GM19240 (cell line): ENCODE results near the gene SDCCAG8.
"Not testable (repeated sequence)": the region's sequence is repeated elsewhere in the genome, so short reads cannot be mapped to it uniquely, and the experiment has no call there.

ENCODE experiments used
- DNase-seq: peaks from one replicate; pipeline ENCODE4 v3.0.0; 2011; ENCODE audit warnings: low spot score; ENCODE audit not compliant: insufficient read length

SDCCAG8 gene

GRCh38 chr1:243255791-243256512 is at the start of gene SDCCAG8:
SDCCAG8 (plus strand) TSS chr1:243256041; CDS start chr1:243256174, 133 bp downstream.
- DNase-seq: peak; percentile 66

- DNase-seq: not testable (repeated sequence)
These were observed 43.9 kb upstream of the SDCCAG8 start for GRCh38 chr1:243211984-243212383.

DNA sequence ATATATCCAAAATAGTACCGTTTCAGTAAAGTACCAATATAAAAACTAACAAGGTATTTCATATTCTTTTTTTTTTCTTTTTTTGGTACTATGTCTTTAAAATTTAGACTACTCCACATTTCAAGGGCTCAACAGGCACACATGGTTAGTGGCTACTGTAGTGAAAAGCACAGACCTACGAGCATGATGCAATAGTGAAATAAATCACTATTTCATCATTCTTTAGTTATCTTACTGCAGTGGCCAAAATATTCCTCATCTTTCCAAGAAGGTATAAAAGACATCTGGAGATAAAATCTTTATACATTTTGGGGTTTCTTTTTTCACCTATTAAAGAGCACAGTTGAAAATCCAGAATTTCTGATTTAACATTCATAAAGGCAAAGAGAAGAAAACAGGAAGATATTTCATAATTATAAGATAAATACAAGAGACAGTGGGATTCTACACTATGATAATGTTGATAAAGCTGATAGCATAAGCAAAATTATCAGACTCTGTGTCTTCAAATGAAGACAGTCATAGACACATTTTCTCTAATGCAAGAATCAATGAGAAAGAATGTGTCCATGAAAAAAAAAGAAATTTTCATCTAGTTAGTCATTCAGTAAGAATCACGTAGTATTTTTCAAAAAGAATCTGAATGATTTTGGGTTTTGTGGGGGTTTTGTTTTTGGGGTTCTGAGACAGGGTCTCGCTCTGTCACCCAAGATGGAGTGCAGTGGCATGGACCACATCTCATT is 42.6 kb upstream of the SDCCAG8 start:
- no peak for DNase-seq

DNA sequence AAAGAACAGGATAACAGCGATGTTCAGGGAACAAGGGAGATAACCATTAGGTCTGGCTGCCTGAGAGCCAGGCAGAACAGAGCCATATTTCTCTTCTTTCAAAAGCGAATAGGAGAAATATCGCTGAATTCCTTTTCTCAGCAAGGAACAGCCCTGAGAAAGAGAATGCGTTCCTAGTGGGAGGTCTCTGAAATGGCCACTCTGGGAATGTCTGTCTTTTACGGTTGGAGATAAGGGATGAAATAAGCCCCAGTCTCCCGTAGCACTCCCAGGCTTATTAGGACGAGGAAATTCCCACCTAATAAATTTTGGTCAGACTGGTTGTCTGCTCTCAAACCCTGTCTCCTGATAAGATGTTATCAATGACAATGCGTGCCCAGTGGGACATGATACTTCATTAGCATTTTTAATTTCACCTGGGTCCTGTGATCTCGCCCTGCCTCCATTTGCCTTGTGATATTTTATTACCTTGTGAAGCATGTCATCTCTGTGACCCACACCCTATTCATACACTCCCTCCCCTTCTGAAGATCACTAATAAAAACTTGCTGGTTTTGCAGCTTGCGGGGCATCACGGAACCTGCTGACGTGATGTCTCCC is 40.5 kb upstream of the SDCCAG8 start:
- DNase-seq: not testable (repeated sequence)

- DNase-seq: no peak
These were observed 39.1 kb upstream of the SDCCAG8 start for GRCh38 chr1:243216741-243217140.

DNA sequence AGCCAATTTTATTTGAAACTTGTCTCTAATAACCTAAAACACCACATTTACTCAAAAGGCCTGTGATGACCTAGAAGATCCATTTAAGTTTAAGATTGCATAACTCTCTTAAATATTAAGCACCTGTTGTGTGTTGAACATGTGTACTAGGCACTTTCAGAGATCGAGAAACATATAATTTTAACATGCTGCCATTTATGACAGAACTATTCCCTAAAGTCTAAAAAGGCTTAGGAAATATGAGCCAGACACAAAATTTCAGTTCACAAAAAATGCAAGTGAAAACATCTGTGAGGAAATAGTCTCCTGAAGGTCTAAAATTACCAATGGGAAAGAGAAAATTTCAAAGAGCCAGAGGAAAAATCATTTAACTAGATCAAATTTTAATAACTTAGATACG is 38.5 kb upstream of the SDCCAG8 start:
- DNase-seq: no peak

DNA sequence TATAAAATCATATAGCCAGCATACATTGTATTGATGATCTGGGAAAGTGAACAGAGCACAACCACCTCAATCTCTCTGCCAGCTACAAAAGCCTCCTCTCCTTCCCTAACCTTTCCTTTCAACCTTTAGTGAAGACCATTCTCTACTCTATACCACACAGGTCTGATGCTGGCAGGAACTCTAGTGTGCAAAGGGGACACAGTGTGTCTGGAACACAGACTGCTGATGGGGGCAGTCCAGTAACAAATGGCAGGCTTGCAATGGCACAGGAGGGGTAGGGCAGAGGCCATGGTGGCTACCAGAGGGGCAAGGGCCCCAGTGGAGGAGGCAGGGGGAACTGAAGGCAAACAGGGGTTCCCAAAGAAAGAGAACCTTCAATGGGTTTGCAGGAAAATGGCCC is 37.8 kb upstream of the SDCCAG8 start:
- DNase-seq: no peak

- DNase-seq: no peak
These were observed 28.2 kb upstream of the SDCCAG8 start for GRCh38 chr1:243227622-243228021.

GRCh38 chr1:243229526-243229925 is 26.3 kb upstream of the SDCCAG8 start:
- no peak for DNase-seq

DNA sequence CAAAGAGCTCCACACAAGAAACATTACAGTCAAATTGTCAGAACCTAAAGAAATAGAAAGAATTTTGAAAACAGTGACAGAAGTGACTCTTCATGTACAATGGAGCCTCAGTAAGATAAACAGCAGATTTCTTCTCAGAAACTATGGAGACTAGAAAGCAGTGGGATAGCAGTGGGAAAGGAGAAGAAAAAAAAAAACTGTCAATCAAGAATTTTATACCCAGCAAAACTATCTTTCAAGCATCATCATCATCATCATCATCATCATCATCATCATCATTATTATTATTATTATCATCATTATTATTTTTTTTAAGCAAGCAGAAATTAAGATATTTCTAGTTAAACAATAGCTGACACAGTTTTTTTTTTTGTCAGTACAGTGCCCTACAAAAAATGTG is 24.9 kb upstream of the SDCCAG8 start:
- no peak for DNase-seq

DNA sequence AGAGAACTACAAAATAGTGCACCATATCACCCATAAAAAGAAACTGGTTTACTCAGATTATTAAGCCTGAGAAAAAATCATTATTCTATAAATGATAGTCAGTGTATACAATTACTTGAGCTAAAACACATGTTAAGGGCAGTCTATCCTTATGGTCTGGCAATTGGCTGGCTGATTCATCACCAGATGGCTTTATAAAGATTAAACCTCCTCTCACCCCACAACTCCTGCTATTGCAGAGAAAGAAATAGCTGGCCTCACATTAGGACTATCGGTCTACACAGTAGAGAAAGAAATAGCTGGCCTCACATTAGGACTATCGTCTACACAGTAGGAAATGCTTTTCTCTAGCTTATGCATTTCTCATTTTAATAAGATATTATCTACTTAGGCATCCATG is 21.9 kb upstream of the SDCCAG8 start:
- DNase-seq: no peak

DNA sequence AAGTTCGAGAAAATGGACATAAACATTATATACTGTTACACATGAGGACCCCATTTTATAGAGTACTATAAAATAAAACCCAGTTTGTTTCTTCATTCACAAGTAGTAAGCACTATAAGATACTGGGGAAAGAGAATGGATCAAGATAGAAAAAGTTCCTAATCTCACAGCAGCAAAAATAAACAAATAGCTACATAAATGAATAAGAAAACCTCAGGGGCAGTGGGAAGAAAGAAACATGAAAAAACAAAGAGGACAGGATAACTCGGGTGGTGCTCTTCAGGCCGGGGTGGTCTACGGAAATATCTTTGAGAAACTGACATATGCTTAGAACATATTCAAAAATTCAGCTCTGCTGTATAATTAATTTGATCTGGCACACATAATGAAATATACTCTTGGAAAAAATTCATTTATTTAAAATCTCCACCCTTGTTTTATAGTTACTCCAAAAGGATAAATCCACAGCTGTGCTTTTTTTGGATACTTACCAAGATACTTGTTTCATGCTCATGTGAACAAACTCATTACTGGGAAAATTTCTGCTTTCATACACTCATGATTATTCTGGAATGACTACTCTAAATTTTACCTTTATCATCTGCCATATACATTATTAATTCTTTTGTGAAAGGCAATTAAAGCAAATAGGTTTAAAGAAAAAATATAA is 20.7 kb upstream of the SDCCAG8 start:
- DNase-seq: no peak

DNA sequence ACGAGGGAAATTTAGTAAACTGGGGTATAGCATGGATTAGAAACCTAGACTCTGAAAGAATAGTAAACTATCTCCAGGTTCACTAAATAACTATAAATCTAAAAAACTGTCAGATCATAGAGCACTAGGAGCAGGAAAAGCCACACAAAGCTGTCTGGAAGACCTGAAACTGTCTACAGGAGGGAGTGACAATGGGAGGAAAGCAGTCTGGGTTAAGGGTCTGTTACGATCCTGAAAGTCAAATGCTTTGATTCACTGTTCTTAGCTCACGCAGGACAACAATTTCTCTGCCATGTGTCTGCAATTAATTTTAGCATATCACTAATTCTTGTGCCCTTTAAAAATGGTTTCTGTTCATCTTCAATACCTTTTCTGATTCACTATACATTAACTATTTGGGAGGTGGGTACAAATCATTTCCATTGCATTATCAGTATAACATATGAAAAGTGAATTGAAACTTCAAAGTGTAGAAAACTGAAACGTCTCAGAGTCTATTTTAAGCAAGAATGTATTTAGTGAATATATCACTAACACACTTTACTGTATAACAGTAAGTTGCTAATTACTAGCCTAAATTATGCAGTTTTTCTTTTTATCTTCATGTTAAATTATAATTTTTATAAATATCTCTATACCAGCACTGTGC is 19.1 kb upstream of the SDCCAG8 start:
- no peak for DNase-seq

DNA sequence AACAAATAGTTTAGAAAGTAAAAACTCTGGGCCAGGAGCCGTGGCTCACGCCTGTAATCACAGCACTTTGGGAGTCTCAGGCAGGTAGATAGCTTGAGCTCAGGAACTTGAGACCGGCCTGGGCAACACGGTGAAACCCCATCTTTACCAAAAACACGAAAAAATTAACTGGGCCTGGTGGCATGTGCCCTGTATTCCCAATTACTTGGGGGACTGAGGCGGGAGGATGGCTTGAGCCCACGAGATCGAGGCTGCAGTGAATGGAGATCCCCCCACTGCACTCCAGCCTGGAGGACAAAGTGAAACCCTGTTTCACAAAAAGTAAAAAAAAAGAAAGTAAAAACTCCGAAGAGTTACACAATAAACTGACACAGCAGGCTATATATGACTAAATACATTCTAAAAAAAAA is 11.4 kb upstream of the SDCCAG8 start:
- DNase-seq: no peak

DNA sequence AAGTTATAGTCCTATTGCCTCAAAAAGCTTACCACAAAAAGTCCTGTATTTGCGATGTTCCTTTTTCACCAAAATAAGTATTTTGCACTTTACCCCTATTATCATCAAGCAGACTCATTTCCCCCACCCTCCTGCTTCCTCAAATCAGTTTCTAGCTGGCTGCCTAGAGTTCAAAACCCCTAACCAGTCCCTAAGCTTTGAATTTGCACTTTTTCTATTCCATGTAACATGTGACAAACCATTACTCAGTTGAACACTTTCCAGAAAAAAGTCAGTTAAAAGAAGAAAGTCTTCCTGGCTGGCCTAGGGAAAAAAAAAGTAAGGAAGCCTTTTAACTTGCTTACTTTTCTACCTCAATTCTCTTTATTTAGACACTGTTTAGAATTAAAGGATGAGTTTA is 8.9 kb upstream of the SDCCAG8 start:
- no peak for DNase-seq

DNA sequence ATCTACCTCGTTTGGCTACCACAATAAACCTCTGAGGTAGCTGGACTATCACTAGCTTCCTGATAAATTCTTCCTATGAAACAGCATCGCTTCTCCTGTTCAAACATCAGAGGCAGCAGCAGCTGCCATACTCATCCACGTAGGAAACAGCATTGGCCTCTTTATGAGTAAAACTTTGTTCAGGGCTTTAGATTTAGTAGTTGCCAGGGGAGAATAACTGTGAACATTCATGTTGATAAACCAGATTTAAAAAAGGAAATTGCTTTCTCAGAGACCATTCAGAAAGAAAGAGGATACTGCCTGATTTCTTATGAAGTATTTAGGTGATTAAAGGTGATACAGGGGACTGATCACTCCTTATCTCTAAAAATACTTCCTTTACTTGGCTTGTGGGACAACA is 7.9 kb upstream of the SDCCAG8 start:
- DNase-seq: no peak

- no peak for DNase-seq
These were observed 6.6 kb upstream of the SDCCAG8 start for GRCh38 chr1:243249214-243249613.

DNA sequence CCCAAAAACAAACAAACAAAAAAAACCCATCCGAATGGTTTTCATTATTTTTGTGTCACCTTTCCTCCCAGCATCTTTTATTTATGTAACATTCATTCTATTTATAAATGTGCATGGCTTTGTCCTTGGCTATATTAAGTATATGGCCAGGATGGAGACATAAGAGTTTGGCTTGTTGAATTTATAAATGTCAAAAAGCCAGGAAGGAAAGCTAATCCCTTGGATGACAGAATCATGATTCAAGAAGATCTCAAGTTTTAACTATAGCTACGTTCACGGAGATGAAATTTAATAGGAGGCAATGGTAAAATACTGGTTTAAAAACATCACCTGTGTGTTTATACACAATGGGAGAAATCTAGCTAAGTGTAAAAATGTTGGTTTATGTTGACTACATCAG is 5.7 kb upstream of the SDCCAG8 start:
- no peak for DNase-seq

DNA sequence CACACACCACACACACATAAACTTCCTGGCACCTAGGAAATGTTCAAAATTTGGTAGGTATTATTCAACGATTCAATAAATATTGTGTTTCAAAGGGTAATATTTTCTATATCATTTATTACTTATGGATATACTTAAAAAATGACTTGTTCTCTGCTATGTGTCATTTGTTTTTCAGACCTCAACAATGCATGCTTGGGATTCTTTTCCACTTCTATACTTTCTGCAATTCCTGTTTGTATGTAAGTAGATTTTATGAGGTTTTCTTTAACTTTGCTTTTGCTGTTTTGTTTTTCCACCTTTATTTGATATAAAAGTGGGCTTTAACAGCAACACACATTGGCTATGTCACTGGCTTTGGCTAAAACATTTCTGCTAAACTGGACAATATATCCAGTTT is 4.3 kb upstream of the SDCCAG8 start:
- no peak for DNase-seq

DNA sequence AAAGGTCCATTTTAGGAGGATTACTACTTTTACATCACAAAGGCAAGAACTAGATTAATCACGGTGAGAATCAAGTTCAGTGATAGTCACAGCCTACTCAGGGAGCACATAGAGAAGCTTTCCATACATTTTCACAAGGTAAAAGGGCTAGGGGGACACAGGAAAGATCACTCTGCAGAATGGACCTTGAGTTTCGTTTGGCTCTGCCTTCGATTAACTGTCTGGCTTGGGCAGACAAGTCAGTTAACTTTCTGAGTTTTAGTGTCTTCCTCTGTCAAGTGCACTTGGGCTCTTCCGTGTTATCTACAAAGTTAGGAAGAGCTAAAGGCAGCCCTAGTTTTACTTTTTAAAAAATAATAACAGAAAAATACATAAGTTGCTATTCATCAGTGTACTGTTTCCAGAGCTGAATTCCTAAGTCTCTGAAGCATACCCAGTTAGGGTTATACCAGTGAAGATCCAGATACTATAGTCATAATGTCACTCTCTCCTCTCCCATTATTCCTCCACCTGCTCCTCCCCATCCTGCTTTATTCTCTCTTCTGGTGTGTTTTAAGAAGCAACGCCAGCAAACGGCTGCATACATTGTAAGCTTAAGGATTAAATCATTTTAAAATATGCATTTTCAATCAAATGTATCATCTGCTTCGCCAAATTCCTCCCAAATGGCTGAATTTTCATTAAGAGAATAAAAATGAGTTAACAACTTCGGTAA is 2.5 kb upstream of the SDCCAG8 start:
- no peak for DNase-seq

- no peak for DNase-seq
These were observed 2.0 kb upstream of the SDCCAG8 start for GRCh38 chr1:243253926-243254232.
